GM12878 (cell line): ENCODE data around the gene PRR22. TPM values are rescaled to one million over a fixed set of nuclear protein-coding genes. Genes with fewer than 3 reads are reported as not detected.

ENCODE experiments used
- BACH1 ChIP-seq: fragments of 450-650 bp; IDR thresholded peaks from 2 replicates; pipeline ENCODE4 v1.6.1; 2017; ENCODE audit warnings: mild to moderate bottlenecking, borderline replicate concordance
- CBX5 ChIP-seq: sonication (generic); IDR thresholded peaks from 2 replicates; pipeline ENCODE4 v1.6.1; 2016; ENCODE audit warnings: low read depth, moderate library complexity, mild to moderate bottlenecking, inconsistent platforms
- CEBPB ChIP-seq, 2 experiments: fragments of 150-350 bp in 1 of 2; IDR thresholded peaks; 2 replicates each; pipeline ENCODE4 v1.6.1; 2012 to 2014; ENCODE audit warnings: low read depth in 2 of 2, low read length in 2 of 2, borderline replicate concordance in 1 of 2, inconsistent platforms in 1 of 2
- CHD1 ChIP-seq: IDR thresholded peaks from 2 replicates; pipeline ENCODE4 v1.6.1; 2012; ENCODE audit warnings: low read depth, low read length, improper control_type of control experiment
- CREB1 ChIP-seq: IDR thresholded peaks from 2 replicates; pipeline ENCODE4 v1.6.1; 2012; ENCODE audit warnings: low read depth, mild to moderate bottlenecking, inconsistent platforms
- CREM ChIP-seq: IDR thresholded peaks from 2 replicates; pipeline ENCODE4 v1.6.1; 2014; ENCODE audit warnings: antibody characterized with exemption, low read depth
- CUX1 ChIP-seq: IDR thresholded peaks from 2 replicates; pipeline ENCODE4 v1.6.1; 2012; ENCODE audit warnings: improper control_type of control experiment, low read depth, low read length; ENCODE audit not compliant: insufficient replicate concordance
- EGR1 ChIP-seq, 2 experiments: IDR thresholded peaks; 1 replicate in 1 of 2; 2 replicates in 1 of 2; pipeline ENCODE4 v1.6.1; 2011 to 2012; ENCODE audit warnings: low read depth in 2 of 2, low read length in 2 of 2, borderline replicate concordance in 1 of 2, mild to moderate bottlenecking in 1 of 2, moderate library complexity in 1 of 2
- EP300 ChIP-seq, 2 experiments: fragments of 150-350 bp in 1 of 2; IDR thresholded peaks; 2 replicates each; pipeline ENCODE4 v1.6.1; 2011 to 2012; ENCODE audit warnings: low read depth in 2 of 2, low read length in 2 of 2, borderline replicate concordance in 1 of 2, improper control_type of control experiment in 1 of 2, inconsistent platforms in 1 of 2; ENCODE audit not compliant: control insufficient read depth in 1 of 2
- ESRRA ChIP-seq: IDR thresholded peaks from 2 replicates; pipeline ENCODE4 v1.6.1; 2012; ENCODE audit warnings: mild to moderate bottlenecking, low read length, improper control_type of control experiment
- ETV6 ChIP-seq, 2 experiments: fragments of 450-650 bp in 1 of 2; IDR thresholded peaks in 1 of 2; conservative IDR thresholded peaks in 1 of 2; 2 replicates each; pipeline ENCODE4 v1.6.1; 2014; ENCODE audit warnings: antibody characterized with exemption in 1 of 2, borderline replicate concordance in 1 of 2, low read depth in 1 of 2, mild to moderate bottlenecking in 1 of 2, moderate library complexity in 1 of 2
- HDAC6 ChIP-seq: fragments of 200-600 bp; sonication (generic); IDR thresholded peaks from one replicate; pipeline ENCODE4 v1.8.0; 2017; ENCODE audit warnings: antibody characterized with exemption; ENCODE audit not compliant: unreplicated experiment
- LARP7 ChIP-seq: fragments of 450-650 bp; IDR thresholded peaks from 2 replicates; pipeline ENCODE4 v1.6.1; 2017; ENCODE audit warnings: mild to moderate bottlenecking
- MTA2 ChIP-seq: fragments of 450-650 bp; IDR thresholded peaks from 2 replicates; pipeline ENCODE4 v1.6.1; 2016; ENCODE audit warnings: low read depth, mild to moderate bottlenecking, moderate library complexity
- NR2F1 ChIP-seq: fragments of 450-650 bp; conservative IDR thresholded peaks from 2 replicates; pipeline ENCODE4 v1.6.1; 2017; ENCODE audit warnings: mild to moderate bottlenecking
- NRF1 ChIP-seq: conservative IDR thresholded peaks from 2 replicates; pipeline ENCODE4 v1.6.1; 2011; ENCODE audit warnings: mild to moderate bottlenecking, low read depth, low read length, improper control_type of control experiment
- POU2F2 ChIP-seq: IDR thresholded peaks from 3 replicates; pipeline ENCODE4 v1.6.1; 2011; ENCODE audit warnings: low read depth, mild to moderate bottlenecking, low read length, borderline replicate concordance
- RAD21 ChIP-seq: IDR thresholded peaks from 2 replicates; pipeline ENCODE4 v1.6.1; 2011; ENCODE audit warnings: mild to moderate bottlenecking, low read depth, low read length, moderate library complexity; ENCODE audit not compliant: insufficient read depth
- RB1 ChIP-seq: fragments of 450-650 bp; formaldehyde crosslinking; IDR thresholded peaks from 2 replicates; pipeline ENCODE4 v1.6.1; 2017; ENCODE audit warnings: mild to moderate bottlenecking, borderline replicate concordance
- RUNX3 ChIP-seq: IDR thresholded peaks from 2 replicates; pipeline ENCODE4 v1.6.1; 2012; ENCODE audit warnings: low read length, inconsistent platforms
- STAT1 ChIP-seq: fragments of 450-650 bp; conservative IDR thresholded peaks from 2 replicates; pipeline ENCODE4 v1.6.1; 2014; ENCODE audit warnings: antibody characterized with exemption, mild to moderate bottlenecking
- TARDBP ChIP-seq: IDR thresholded peaks from 2 replicates; pipeline ENCODE4 v1.6.1; 2016; ENCODE audit warnings: borderline replicate concordance
- TBL1XR1 ChIP-seq: IDR thresholded peaks from 2 replicates; pipeline ENCODE4 v1.6.1; 2012; ENCODE audit warnings: low read depth, low read length, improper control_type of control experiment
- TCF12 ChIP-seq: IDR thresholded peaks from 2 replicates; pipeline ENCODE4 v1.6.1; 2011; ENCODE audit warnings: low read depth, mild to moderate bottlenecking, low read length
- polyA plus RNA-seq, 11 experiments: library from polyadenylated mRNA; depleted of rRNA in 4 of 11; unstranded in 6 of 11; stranded (reverse) in 5 of 11; fragments of >200 nt; fragmentation: Nextera tagmentation in 4 of 11; fragmentation: Illumina TruSeq in 1 of 11; extraction: Ambion mirVana in 4 of 11; extraction: Trizol in 1 of 11; gene quantifications; 1 replicate in 1 of 11; 2 replicates in 10 of 11; pipeline versions ENCODE4 v1.2.1 to v1.2.3, GENCODE V29; 2011 to 2016; ENCODE audit warnings: inconsistent platforms in 2 of 11, missing spikeins in 2 of 11, low read depth in 1 of 11
- total RNA-seq, 4 experiments: library from RNA; depleted of rRNA in 3 of 4; stranded (reverse); fragments of >200 nt in 3 of 4; fragmentation: Illumina TruSeq in 1 of 4; extraction: Trizol in 1 of 4; gene quantifications; 2 replicates each; pipeline versions ENCODE4 v1.2.1 to v1.2.3, GENCODE V29; 2013 to 2021

The PRR22 gene
- total and polyA plus RNA-seq, 10 of the 15 experiments (the other 5 are each of a cell fraction or from before 2014, with no cell fraction given) = 0.31 to 4.4 (median 1.3) TPM; not detected in 2

- TF ChIP-seq TBL1XR1 (no peak), RUNX3 (no peak), BACH1 (0 out of 2 replicates have a peak, but pooled peaks have one; percentile 25), POU2F2 (no peak), NR2F1 (no peak), RB1 (peak; percentile 81; the same call in 1 of the 2 replicates), CBX5 (no peak), CREM (no peak), NRF1 (no peak), CHD1 (no peak), CREB1 (no peak), HDAC6 (no peak), RAD21 (peak; percentile 82), EGR1 (IDR thresholded peaks at IDR 0.05; ENCODE audit: borderline replicate concordance in 1 of 2, low read depth in 2 of 2, low read length in 2 of 2) (peak in 1 of 2 experiments; percentile 72; a peak in 2 of 3 replicates), STAT1 (no peak), CEBPB (IDR thresholded peaks at IDR 0.05; ENCODE audit: borderline replicate concordance in 1 of 2, low read depth in 2 of 2, low read length in 2 of 2) (no peak), TCF12 (no peak), EP300 (IDR thresholded peaks at IDR 0.05; ENCODE audit: borderline replicate concordance in 1 of 2, control insufficient read depth in 1 of 2, low read depth in 2 of 2, low read length in 2 of 2) (no peak; a peak in 1 of 4 replicates), TARDBP (no peak), MTA2 (no peak), LARP7 (0 out of 2 replicates have a peak, but pooled peaks have one; percentile 32), ETV6 (conservative IDR thresholded peaks at IDR 0.05 in 1 of 2, IDR thresholded peaks at IDR 0.05 in 1 of 2; ENCODE audit: borderline replicate concordance in 1 of 2, low read depth in 1 of 2) (no peak), CUX1 (no peak), ESRRA (no peak)
Measured at GRCh38 chr19:5803752-5804515, 19.4 kb upstream of the PRR22 start (continued).
